GM18907 (cell line): ENCODE results near the gene RTL3.

Experiments used
- ATAC-seq: cut with Tn5 transposase; IDR thresholded peaks from one replicate; pipeline ENCODE4 v1.9.1; 2021; ENCODE audit warnings: mild to moderate bottlenecking, moderate library complexity; ENCODE audit not compliant: unreplicated experiment

RTL3 gene

DNA sequence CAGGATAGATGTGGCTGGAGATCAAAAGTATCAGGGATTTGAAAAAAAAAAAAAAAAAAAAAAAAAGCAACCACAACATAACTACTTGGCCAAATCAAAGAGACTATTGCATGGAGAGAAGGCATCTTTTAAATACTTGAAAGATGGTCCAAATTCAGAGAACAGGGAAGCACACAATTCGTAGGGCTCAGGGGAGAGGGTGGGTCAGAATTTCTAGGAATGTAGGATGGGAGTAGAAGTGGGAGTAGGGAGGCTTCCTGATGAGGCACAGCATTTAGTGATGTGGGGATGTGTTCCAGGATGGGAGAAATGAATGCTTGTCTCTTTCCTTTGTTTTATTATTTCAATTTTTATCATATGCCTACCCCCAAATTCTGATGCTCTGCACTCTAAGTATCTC, 36.3 kb downstream of the RTL3 start:
- no peak for ATAC-seq

- no peak for ATAC-seq
Measured at GRCh38 chrX:78619834-78620233, 39.3 kb downstream of the RTL3 start.

GRCh38 chrX:78618987-78619386, 40.1 kb downstream of the RTL3 start:
- no peak for ATAC-seq

- ATAC-seq, result no peak
Measured at GRCh38 chrX:78614264-78614663, 44.9 kb downstream of the RTL3 start.
